K562 (cell line): ENCODE data around the gene MATK.

Source experiments
- ATF6 ChIP-seq: sonication (generic); formaldehyde crosslinking; IDR thresholded peaks from 2 replicates; pipeline ENCODE4 v1.4.0; 2020; ENCODE audit warnings: mild to moderate bottlenecking, missing genetic modification reagents
- BHLHE40 ChIP-seq: IDR thresholded peaks from 2 replicates; pipeline ENCODE4 v1.6.1; 2011; ENCODE audit warnings: low read length, improper control_type of control experiment
- CTBP1 ChIP-seq: fragments of 450-650 bp; IDR thresholded peaks from 2 replicates; pipeline ENCODE4 v1.6.1; 2016; ENCODE audit warnings: borderline replicate concordance
- FOXA1 ChIP-seq: fragments of 450-650 bp; IDR thresholded peaks from 2 replicates; pipeline ENCODE4 v1.6.1; 2016; ENCODE audit warnings: mild to moderate bottlenecking, borderline replicate concordance
- POLR2AphosphoS5 ChIP-seq: IDR thresholded peaks from 2 replicates; pipeline ENCODE4 v1.6.1; 2011; ENCODE audit warnings: mild to moderate bottlenecking, low read depth, low read length, moderate library complexity; ENCODE audit not compliant: control insufficient read depth, insufficient read depth
- STAG1 ChIP-seq: sonication (generic); formaldehyde crosslinking; IDR thresholded peaks from 2 replicates; pipeline ENCODE4 v1.5.0; 2020; ENCODE audit warnings: missing genetic modification reagents, borderline replicate concordance
- TF ChIP-seq, protein P1 (sequence below): sonication (generic); formaldehyde crosslinking; IDR thresholded peaks from 2 replicates; pipeline ENCODE4 v1.8.1; 2023; ENCODE audit warnings: mild to moderate bottlenecking, missing genetic modification reagents

DNA sequence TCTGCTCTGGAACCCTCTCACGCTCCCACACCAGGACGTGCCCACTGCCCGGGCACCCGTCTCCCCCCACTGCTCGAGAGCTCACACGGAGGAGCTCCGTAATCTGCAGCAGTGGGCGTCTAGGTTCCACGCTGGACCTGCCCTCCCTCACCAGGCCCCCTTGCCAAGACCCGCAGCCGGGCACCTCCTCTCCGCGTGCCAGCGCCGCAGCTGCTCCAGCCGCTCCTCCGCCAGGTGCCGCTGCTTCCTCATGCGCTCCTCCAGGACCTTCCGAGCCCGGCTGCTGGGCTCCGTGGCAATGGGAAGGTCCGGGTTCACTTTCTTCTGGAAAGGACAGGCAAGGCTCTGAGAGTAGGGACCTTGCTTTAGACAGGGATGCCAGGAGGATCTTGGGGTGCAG is 35.0 kb upstream of the MATK start:
- TF ChIP-seq, protein P1, sequence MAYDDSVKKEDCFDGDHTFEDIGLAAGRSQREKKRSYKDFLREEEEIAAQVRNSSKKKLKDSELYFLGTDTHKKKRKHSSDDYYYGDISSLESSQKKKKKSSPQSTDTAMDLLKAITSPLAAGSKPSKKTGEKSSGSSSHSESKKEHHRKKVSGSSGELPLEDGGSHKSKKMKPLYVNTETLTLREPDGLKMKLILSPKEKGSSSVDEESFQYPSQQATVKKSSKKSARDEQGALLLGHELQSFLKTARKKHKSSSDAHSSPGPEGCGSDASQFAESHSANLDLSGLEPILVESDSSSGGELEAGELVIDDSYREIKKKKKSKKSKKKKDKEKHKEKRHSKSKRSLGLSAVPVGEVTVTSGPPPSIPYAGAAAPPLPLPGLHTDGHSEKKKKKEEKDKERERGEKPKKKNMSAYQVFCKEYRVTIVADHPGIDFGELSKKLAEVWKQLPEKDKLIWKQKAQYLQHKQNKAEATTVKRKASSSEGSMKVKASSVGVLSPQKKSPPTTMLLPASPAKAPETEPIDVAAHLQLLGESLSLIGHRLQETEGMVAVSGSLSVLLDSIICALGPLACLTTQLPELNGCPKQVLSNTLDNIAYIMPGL (CRISPR knock-in tag) = no peak
- TF ChIP-seq CTBP1 = no peak
- TF ChIP-seq FOXA1 = no peak
- TF ChIP-seq STAG1 (CRISPR knock-in tag) = no peak
- TF ChIP-seq BHLHE40 = no peak
- TF ChIP-seq ATF6 (CRISPR knock-in tag) = no peak
- no peak for TF ChIP-seq POLR2AphosphoS5
